Measurements from ENCODE around the gene POU3F3.

Gene POU3F3

GRCh38 chr2:104860451-104860790, 6.5 kb downstream of the POU3F3 start:
- no peak for DNase-seq (ENCODE audit: low read depth, low spot score)

DNA sequence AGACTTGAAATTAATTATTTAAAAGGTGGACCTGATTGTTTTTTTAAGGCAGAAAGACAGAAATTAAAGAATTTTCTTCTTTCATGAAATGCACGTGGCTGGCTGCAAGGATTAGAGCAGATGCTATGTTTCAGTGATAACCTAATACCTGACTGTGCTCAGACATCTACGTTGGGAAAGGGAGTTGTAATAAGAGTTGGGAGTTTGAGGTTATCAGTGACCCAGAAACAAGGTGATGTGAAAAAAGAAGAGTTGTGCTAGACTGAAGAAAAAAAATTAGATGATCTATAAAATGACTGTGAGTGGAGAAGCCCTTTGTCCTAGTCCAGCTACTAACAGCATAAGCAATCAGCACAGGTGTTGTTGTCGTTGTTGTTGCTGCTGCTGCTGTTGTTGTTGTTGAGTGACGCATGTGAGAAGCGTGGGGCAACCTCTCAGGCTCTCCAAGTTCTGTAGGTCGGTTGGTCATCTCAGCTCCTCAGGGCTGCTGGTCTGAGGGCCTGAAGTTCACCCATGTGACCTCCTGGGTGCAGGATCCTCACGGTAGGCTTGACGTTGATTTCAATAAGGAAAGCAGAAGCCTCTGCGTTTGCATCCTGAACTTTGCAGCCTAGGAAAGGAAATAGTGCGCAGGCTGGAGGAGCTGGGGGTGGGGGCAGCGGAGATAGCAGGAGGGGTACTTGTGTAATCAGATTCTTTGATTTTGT, 7.6 kb downstream of the POU3F3 start:
- DNase-seq (ENCODE audit: low read depth, low spot score), result no peak

DNA sequence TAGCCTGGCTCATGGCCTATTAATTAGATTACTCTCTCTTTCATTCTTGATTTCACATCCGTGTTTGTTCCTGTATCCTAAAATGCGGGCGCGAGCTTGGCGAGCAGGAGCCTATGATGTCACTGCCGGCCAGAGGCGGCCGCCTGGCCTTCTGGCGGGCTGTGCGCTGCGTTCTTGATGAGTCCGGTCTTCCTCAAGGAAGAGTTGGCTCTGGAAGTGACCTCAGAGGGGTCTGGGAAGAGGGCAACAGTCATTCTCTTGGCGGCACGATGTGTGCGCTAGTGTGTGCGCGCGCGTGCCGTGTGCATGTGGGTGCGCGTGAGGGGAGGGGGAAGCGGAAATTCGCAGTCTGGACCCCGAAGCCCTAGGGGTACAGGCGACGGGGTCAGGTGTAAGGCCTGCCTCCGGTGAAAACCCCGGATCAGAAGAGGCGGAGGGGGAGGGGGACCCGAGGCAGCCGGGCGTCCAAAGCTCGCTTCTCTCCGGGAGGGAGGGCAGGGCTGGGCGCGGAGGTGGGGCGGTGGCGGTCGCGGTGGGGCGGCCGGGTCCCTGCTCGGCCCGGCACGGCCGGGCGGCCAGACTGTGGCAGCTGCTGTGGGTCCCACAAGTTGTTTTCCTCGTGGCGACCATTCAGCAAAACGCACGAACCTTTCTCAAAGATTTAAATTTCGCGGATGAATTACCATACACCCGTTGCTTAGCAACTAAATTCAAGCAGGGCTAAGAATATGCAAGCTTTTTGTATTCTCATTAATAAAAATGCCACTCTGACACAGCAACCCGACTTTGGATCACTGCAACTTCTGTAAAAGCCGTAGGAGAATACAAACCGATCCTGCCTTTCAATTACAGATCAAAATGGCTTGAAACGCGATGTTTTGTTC, 8.4 kb downstream of the POU3F3 start:
- DNase-seq (ENCODE audit: low read depth, low spot score), result no peak

GRCh38 chr2:104863146-104863467, 9.2 kb downstream of the POU3F3 start:
- no peak for DNase-seq (ENCODE audit: low read depth, low spot score)

GRCh38 chr2:104863468-104864279, 9.8 kb downstream of the POU3F3 start:
- no peak for DNase-seq (ENCODE audit: low read depth, low spot score)

- DNase-seq (ENCODE audit: low read depth, low spot score), result no peak
Measured at GRCh38 chr2:104864280-104865095, 10.6 kb downstream of the POU3F3 start.

DNA sequence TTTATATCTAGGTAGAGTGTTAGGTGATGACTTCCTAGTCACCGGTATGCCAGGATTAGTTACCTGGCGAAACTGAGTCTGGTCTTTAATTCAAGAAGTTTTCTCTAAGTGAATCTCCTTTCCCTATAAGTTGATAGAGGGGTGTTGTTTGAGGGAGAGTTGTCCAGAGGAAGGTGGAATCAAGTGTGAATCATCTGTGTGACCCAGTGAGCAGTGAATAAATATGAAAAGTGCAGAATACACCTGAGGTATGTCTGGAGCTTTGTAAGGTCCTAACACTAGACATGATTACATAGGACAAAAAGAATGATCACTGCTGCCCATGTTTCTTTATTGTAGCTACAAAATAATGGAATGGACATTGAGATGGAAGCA, 11.2 kb downstream of the POU3F3 start:
- DNase-seq (ENCODE audit: low read depth, low spot score), result no peak

GRCh38 chr2:104866122-104866864, 12.4 kb downstream of the POU3F3 start:
- no peak for DNase-seq (ENCODE audit: low read depth, low spot score)

- DNase-seq (ENCODE audit: low read depth, low spot score), result no peak
Measured at GRCh38 chr2:104866883-104867812, 13.2 kb downstream of the POU3F3 start.

- DNase-seq (ENCODE audit: low read depth, low spot score), result no peak
Measured at GRCh38 chr2:104867813-104868504, 14.0 kb downstream of the POU3F3 start.

DNA sequence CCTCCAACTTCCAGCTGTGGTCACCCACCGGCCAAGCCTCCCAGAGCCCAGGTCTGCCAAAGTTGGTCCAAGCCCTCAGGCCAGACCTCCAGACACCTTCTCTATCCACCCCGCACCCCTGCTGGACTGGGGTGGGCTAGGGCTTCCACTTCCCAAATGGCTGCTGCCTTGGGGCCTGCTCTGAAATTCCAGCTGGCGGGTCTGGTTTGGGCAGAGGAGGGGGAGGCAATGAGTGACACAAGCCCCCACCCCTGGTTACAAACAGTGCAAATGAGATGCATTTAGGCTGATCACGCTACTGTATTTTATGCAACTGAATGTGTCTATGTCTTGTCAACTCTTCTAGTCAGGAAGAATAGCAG, 14.6 kb downstream of the POU3F3 start:
- DNase-seq (ENCODE audit: low read depth, low spot score), result no peak

- DNase-seq (ENCODE audit: low read depth, low spot score), result no peak
Measured at GRCh38 chr2:104870100-104870975, 16.4 kb downstream of the POU3F3 start.

DNA sequence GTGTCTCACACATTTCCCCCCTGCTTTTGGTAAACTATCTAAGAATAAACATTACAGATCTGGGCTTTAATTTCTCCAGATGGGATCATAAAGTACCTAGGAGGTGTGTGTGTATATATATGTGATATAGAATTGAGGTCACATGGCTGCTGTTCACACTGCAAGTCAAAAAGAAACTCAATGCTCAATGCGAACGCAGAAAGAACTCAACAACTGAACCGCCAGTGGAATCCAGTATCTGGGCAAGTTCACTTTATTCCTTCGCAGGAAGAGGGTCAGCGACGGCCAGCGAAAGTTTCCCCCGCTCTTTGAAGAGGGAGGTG, 17.7 kb downstream of the POU3F3 start:
- no peak for DNase-seq (ENCODE audit: low read depth, low spot score)

DNA sequence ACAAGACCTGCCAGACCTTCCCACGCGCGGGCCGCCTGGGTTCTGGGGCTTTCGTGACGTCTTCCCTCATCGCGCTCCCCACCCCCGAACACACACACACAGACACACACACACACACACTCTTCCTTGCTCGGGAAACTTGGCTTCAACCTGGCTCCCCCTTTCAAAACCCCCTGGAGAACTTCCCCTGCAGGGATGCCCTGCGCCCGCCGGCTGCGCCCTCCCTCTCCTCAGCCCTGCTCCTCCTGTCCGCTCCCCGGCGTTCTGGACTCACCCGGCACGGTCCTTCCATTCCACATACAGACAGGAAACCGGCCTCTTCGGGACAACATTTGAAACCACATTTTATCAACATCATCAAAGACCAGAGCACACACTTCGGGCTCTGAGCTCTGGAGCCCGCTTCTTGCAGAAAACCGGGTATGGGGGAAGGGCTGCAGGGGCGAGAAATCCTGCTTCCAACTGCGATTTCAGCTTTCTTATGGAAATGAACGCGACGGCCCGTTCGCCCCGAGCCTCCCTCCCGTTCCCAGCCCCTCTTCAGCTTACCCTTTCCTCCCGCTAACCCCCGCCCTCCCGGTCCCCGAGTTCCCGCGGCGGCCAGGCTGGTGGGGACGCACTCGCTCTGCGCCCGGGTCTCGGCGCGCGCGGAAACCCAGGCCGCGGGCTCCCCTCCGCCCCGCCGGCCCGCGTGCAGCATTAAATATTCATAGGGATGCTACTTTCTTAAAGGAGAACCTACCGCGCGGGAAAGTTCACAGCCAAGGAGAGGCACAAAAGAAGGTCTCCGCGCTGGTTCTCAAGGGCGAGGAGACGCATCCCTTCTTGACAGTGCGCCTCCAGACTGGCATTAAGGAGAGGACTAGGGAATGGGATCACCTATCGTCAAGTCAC, 18.3 kb downstream of the POU3F3 start:
- no peak for DNase-seq (ENCODE audit: low read depth, low spot score)

- DNase-seq (ENCODE audit: low read depth, low spot score), result no peak
Measured at GRCh38 chr2:104872866-104873688, 19.2 kb downstream of the POU3F3 start.

GRCh38 chr2:104873689-104874054, 19.8 kb downstream of the POU3F3 start:
- no peak for DNase-seq (ENCODE audit: low read depth, low spot score)

GRCh38 chr2:104874230-104874629, 20.3 kb downstream of the POU3F3 start:
- no peak for DNase-seq (ENCODE audit: low read depth, low spot score)
